Measurements from ENCODE around the gene KIAA0825.

The KIAA0825 gene

GRCh38 chr5:94505327-94506068 is 112.9 kb downstream of the KIAA0825 start:
- no peak for DNase-seq

DNA sequence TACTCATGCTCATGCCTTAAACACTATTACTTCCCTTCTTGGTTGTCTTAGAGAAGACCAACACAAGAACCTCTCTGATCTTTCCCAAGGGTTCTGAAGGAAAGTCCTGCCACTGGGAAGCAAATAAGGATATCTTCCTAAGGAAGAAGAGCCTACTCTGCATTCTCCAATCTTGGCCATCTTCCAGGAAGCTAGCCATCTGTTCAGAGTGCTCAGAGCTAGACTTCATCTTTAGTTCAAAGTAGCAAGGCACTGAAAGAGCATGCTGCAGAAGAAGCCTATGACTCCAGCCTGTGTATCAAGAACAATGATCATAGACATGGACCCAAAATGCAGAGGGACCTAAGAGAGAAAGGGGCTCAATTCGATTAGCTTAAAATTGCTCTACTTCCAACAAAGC is 114.7 kb downstream of the KIAA0825 start:
- no peak for DNase-seq

DNA sequence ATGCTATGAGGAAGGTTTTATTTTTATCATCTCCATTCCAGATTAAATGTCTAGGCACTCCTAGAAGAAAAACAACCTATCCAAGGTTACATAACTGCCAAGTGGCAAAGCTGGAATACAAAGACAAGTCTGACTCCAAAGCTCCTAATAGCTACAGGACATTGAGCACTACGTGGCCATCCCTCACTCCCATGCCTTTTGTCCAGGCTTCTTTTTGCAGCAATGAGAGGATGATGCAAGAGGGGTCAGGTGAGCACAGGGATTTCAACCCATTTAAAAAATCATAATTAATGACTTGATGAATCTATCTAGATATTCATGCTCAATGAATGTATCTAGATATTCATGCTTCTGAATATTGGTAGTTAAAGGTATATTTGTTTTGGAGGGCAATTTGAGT is 117.0 kb downstream of the KIAA0825 start:
- DNase-seq, result no peak

DNA sequence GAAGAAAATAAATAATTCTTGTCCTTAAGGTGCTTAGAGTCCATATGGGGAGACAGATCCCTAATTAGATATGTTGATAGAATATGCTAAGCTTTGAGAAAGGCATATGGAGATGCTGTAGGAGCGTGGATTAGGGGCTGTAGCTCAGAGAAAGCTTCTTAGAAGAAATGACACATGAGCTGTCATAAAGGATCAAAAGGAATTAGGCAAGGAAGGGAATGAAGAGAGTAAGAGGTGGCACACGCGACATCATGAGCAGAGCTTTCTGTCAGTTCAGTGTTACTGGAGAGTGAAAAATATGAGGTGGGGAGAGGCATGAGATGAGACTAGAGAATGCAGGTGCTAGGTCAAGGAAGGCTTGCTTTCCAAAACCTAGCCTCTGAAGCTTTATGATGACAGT is 118.6 kb downstream of the KIAA0825 start:
- DNase-seq, result no peak

DNA sequence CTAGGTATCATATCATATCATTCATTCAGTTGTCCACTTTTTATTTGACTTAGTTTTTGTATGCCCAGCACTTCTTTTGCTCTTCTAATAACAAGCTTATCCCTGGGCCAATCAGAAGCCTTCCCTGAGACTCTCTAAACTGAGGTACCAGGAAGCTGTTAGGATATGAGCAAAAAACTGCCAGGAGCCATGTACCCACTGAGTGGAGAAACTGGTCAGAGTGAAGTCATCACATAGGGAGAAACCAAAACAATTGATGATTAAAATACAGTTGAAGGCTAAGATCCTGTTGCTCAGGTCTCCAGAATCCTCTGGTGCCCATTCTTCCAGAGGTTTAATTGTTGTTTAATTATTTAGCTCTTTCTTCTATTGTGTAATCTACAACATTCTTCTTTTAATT is 120.2 kb downstream of the KIAA0825 start:
- DNase-seq, result no peak

GRCh38 chr5:94485067-94485466 is 133.3 kb downstream of the KIAA0825 start:
- no peak for DNase-seq

DNA sequence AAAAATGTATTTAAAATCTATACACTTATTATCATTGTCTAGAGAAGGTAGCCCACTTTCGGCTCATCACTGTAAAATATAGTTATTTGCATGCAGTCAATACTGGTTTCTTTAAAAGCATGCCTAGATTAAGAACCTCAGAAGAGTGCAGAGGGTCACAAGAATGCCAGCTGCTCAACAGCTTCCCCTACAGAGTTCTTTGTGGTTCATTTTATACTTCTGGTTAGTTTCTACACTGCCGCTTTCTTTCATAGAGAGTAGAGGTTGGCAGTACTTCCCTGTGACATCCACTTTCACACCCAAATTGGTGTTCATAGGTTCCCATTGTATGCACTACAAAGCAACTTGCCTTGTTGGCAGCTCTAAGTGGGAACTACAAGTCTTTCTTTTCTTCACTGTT is 137.3 kb downstream of the KIAA0825 start:
- no peak for DNase-seq

DNA sequence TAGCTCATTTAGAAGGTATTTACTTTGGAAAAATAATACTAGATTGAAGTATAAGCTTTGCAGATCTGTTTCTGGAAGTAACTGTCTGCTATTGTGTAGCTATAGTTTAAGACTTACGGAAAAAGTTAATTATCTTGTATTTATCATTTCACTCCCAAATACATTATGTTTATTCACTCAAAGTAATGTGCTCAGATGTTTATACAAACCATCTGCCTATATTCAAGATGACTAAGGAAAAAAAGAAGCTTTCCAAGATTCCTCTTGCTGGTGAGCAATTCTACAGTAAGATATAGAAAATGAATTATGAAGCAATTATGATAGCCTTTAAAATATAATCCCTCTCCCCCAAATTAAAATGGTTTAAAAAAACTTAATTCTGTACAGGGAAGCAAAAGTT is 137.9 kb downstream of the KIAA0825 start:
- DNase-seq, result no peak

- DNase-seq, result no peak
Measured at GRCh38 chr5:94473936-94474335, 144.5 kb downstream of the KIAA0825 start.

DNA sequence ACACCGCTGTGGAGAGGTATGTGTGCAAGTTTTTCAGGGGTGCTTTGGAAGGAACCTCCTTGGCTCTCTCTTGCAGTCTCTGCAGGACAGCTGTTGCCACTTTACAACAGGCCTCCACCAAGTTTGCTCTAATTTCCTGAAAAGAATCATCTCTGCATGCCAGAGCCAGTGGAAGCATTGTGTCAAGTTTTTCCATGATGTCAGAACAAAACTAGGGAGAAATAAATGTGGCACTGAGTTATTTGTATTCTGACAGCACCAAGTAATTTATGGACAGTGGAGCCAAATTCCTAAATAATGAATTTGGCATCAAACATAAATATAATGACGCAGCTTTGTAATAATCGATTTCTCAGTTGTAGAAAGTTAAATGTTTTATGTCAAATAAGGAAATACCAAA is 146.9 kb downstream of the KIAA0825 start:
- DNase-seq, result no peak

DNA sequence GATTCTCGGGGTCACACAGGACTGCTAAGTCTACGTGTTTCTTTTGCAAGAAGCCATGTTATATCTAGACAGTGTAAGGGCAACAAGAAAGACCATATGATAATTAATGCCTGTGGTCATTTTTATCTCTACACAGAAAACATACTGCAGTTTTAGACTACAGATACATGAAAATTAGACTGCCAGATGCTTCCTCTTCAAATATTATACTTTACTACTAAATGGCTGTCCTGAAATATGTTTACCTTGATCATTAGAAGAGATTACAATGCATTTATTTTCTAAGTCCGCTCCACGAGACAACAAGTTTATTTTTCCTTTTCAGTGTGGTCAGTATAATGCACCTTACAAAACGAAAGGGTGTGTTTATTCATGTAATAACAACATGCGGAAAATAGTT is 147.6 kb downstream of the KIAA0825 start:
- no peak for DNase-seq

GRCh38 chr5:94469894-94470329 is 148.5 kb downstream of the KIAA0825 start:
- no peak for DNase-seq

- no peak for DNase-seq
Measured at GRCh38 chr5:94467954-94468930, 150.2 kb downstream of the KIAA0825 start.

- DNase-seq, result no peak
Measured at GRCh38 chr5:94467346-94467953, 151.0 kb downstream of the KIAA0825 start.

- no peak for DNase-seq
Measured at GRCh38 chr5:94463739-94464138, 154.7 kb downstream of the KIAA0825 start.

GRCh38 chr5:94461131-94461530 is 157.3 kb downstream of the KIAA0825 start:
- no peak for DNase-seq

GRCh38 chr5:94459915-94460314 is 158.5 kb downstream of the KIAA0825 start:
- no peak for DNase-seq

DNA sequence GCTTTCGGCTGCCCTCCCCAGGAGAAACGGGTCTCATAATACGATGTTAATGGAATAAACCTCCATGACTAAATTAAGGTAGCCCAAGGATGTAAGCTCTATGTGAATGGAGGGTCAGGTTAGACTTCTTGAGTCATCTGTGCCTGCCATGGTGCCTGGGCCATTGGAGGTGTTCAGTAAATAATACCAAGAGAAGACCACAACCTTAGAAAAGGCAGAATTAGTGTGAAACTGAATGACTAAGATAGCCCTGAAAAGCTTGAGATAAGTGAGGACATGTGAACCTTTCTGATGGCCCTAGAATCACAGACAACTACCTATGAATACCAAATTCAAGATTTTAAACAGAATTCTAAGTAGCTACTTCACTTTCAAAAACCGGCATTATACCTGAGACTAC is 160.6 kb downstream of the KIAA0825 start:
- no peak for DNase-seq

GRCh38 chr5:94445726-94446125 is 172.7 kb downstream of the KIAA0825 start:
- DNase-seq, result no peak

- peak in 1 of 56 donors; percentile 3 for DNase-seq
Measured at GRCh38 chr5:94442991-94443390, 175.4 kb downstream of the KIAA0825 start.

- no peak for DNase-seq
Measured at GRCh38 chr5:94442076-94442475, 176.3 kb downstream of the KIAA0825 start.

- no peak for DNase-seq
Measured at GRCh38 chr5:94440015-94440414, 178.4 kb downstream of the KIAA0825 start.
